DOHH2 (cell line): ENCODE measurements around the gene ANKMY1.
"Not testable (repeated sequence)": the region's sequence is repeated elsewhere in the genome, so short reads cannot be mapped to it uniquely, and the experiment has no call there.

Experiments used
- H3F3A ChIP-seq: fragments of 200-600 bp; sonication (generic), shearing (Covaris generic); 2 replicates; pipeline ENCODE4 v1.6.0; 2016; ENCODE audit warnings: antibody characterized with exemption, mild to moderate bottlenecking; ENCODE audit not compliant: control insufficient read depth, insufficient read depth
- H3K27ac ChIP-seq: fragments of 200-600 bp; sonication (generic); 2 replicates; pipeline ENCODE4 v1.5.1; 2014; ENCODE audit warnings: low read depth, mild to moderate bottlenecking, low read length, moderate library complexity
- H3K27me3 ChIP-seq: fragments of 200-600 bp; sonication (generic); 2 replicates; pipeline ENCODE4 v1.6.1; 2014; ENCODE audit warnings: mild to moderate bottlenecking, low read length, mixed read lengths; ENCODE audit not compliant: control insufficient read depth
- H3K36me3 ChIP-seq: fragments of 200-600 bp; sonication (generic); 2 replicates; pipeline ENCODE4 v1.6.1; 2014; ENCODE audit warnings: mild to moderate bottlenecking, low read length, moderate library complexity, mixed read lengths; ENCODE audit not compliant: control insufficient read depth
- H3K4me1 ChIP-seq: fragments of 200-600 bp; sonication (generic); 2 replicates; pipeline ENCODE4 v1.6.1; 2014; ENCODE audit warnings: mild to moderate bottlenecking, low read length, mixed read lengths; ENCODE audit not compliant: control insufficient read depth
- H3K4me2 ChIP-seq: fragments of 200-600 bp; sonication (generic); 2 replicates; pipeline ENCODE4 v1.6.0; 2014; ENCODE audit warnings: mild to moderate bottlenecking, low read length, moderate library complexity
- H3K4me3 ChIP-seq: fragments of 200-600 bp; sonication (generic); 2 replicates; pipeline ENCODE4 v1.5.1; 2014; ENCODE audit warnings: mild to moderate bottlenecking, low read length, mixed read lengths
- H3K79me2 ChIP-seq: fragments of 200-600 bp; sonication (generic); 2 replicates; pipeline ENCODE4 v1.6.1; 2014; ENCODE audit warnings: mild to moderate bottlenecking, low read length, mixed read lengths; ENCODE audit not compliant: control insufficient read depth
- H3K9me2 ChIP-seq: fragments of 200-600 bp; sonication (generic); replicated peaks from 2 replicates; pipeline ENCODE4 v1.6.1; 2014; ENCODE audit warnings: mild to moderate bottlenecking, low read length, mixed read lengths; ENCODE audit not compliant: control insufficient read depth
- H3K9me3 ChIP-seq: fragments of 200-600 bp; sonication (generic); 2 replicates; pipeline ENCODE4 v1.6.1; 2014; ENCODE audit warnings: antibody characterized with exemption, low read length, mixed read lengths; ENCODE audit not compliant: control insufficient read depth, insufficient read depth
- H4K20me1 ChIP-seq: fragments of 200-600 bp; sonication (generic); 2 replicates; pipeline ENCODE4 v1.6.0; 2014; ENCODE audit warnings: low read depth, mild to moderate bottlenecking, antibody characterized with exemption, low read length, moderate library complexity; ENCODE audit not compliant: control insufficient read depth, insufficient read depth
- CTCF ChIP-seq: fragments of 200-600 bp; sonication (generic); IDR thresholded peaks from one replicate; pipeline ENCODE4 v1.5.1; 2014; ENCODE audit warnings: antibody characterized with exemption, mild to moderate bottlenecking, low read depth, low read length; ENCODE audit not compliant: poor library complexity, severe bottlenecking
- EZH2phosphoT487 ChIP-seq: fragments of 200-600 bp; sonication (generic); IDR thresholded peaks from 2 replicates; pipeline ENCODE4 v1.6.1; 2017; ENCODE audit warnings: borderline replicate concordance, mild to moderate bottlenecking, antibody characterized with exemption, low read length, moderate library complexity, mixed read lengths

ANKMY1 gene

GRCh38 chr2:240522406-240522805 is 35.4 kb downstream of the ANKMY1 start:
- no peak overlapping the region for H3K27ac ChIP-seq
- H3K4me3 ChIP-seq: no peak overlapping the region
- peaks cover 50% of the 10 kb centered on the region for H3K9me3 ChIP-seq
- H3K79me2 ChIP-seq: no peaks in the 10 kb centered on the region
- no peaks in the 10 kb centered on the region for H3K27me3 ChIP-seq
- no peak for TF ChIP-seq CTCF
- TF ChIP-seq EZH2phosphoT487: no peak
- no peaks in the 10 kb centered on the region for H3K4me1 ChIP-seq
- H3K36me3 ChIP-seq: peaks cover 56% of the 10 kb centered on the region
- H3K9me2 ChIP-seq: no peaks in the 10 kb centered on the region
- H3F3A ChIP-seq: no peaks in the 10 kb centered on the region
- no peaks in the 10 kb centered on the region for H4K20me1 ChIP-seq
- H3K4me2 ChIP-seq: no peak overlapping the region

- H4K20me1 ChIP-seq, H3K4me1 ChIP-seq, H3K4me2 ChIP-seq, H3K27ac ChIP-seq, H3F3A ChIP-seq, H3K9me2 ChIP-seq, H3K27me3 ChIP-seq, H3K79me2 ChIP-seq, H3K4me3 ChIP-seq: not testable (repeated sequence)
- H3K36me3 ChIP-seq: peaks cover 53% of the 10 kb centered on the region
- H3K9me3 ChIP-seq: peaks cover 45% of the 10 kb centered on the region
Observed at GRCh38 chr2:240521885-240522284, 35.9 kb downstream of the ANKMY1 start.

GRCh38 chr2:240520974-240521350 is 36.8 kb downstream of the ANKMY1 start:
- Histone ChIP-seq H3K4me1 (no peaks in the 10 kb centered on the region), H3K27ac (no peak overlapping the region), H3F3A (no peaks in the 10 kb centered on the region), H3K4me3 (no peak overlapping the region), H4K20me1 (no peaks in the 10 kb centered on the region), H3K9me3 (peaks cover 36% of the 10 kb centered on the region; the same call in 1 of the 2 replicates), H3K9me2 (no peaks in the 10 kb centered on the region), H3K4me2 (no peak overlapping the region), H3K27me3 (no peaks in the 10 kb centered on the region), H3K79me2 (no peaks in the 10 kb centered on the region), H3K36me3 (peaks cover 44% of the 10 kb centered on the region)
- no peak for TF ChIP-seq EZH2phosphoT487
- no peak for TF ChIP-seq CTCF

GRCh38 chr2:240520130-240520973 is 37.4 kb downstream of the ANKMY1 start:
- Histone ChIP-seq H3F3A (no peaks in the 10 kb centered on the region), H4K20me1 (no peaks in the 10 kb centered on the region), H3K4me3 (no peak overlapping the region), H3K79me2 (no peaks in the 10 kb centered on the region), H3K36me3 (peaks cover 37% of the 10 kb centered on the region), H3K4me1 (no peaks in the 10 kb centered on the region), H3K9me2 (no peaks in the 10 kb centered on the region), H3K9me3 (peaks cover 29% of the 10 kb centered on the region; the same call in 1 of the 2 replicates), H3K27ac (no peak overlapping the region), H3K4me2 (no peak overlapping the region), H3K27me3 (no peaks in the 10 kb centered on the region)
- TF ChIP-seq CTCF: no peak
- TF ChIP-seq EZH2phosphoT487: no peak
